Measurements from ENCODE around the gene TCEAL1.

TCEAL1 gene

DNA sequence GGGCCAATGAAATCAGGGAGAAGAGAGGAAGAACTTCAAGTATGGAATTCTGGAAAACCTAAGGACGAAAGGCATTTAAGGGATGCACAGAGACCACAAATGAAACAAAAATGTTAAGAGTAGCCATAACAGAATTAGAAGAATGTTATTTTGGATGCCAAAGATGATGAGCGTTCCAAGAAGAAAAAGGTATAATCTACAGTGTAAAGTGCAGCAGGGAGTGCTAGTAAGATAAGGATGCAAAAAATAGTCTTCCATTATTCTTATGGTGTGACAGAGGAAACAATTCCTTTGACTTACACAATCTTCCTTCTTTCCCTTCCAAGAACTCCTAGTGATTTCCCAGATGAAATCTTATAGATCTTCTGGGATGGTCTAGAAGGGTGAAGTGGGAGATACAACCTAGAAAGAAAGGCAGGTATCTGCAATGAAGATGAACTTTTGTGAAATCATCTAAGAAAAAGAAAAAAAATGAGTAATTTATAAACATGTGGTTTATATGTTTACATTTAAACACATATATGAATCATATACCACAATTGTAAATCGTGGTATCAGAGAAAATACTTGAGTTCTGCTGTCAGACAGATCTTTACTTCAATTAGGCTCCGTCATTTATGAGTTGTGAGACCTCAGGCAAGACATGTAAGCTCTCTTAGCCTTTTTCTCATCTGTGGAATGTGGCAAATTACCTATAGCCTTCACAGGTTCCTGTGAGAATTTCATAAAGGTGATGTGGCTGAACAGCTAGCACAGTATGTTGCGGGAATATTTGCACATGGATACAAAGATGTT is 49.6 kb downstream of the TCEAL1 start:
- FAIRE-seq (peak; percentile 36), DNase-seq (ENCODE audit: low spot score) (no peak)
